Ramos (cell line): Measurements from ENCODE around the gene EFCAB12.

Source experiments
- in situ Hi-C: fragments of 300-500 bp; cut with MboI; formaldehyde crosslinking; loops from one replicate; pipeline ENCODE4 v1.14.3; 2022; ENCODE audit warnings: low sequenced_read_pairs; ENCODE audit not compliant: unreplicated experiment

EFCAB12 gene

GRCh38 chr3:129428376-129429079, at the start of gene EFCAB12:
TSS of gene EFCAB12 (minus strand) at chr3:129428636. CDS start at chr3:129428488, 148 bp downstream.
- in situ Hi-C loops = no loop called here

GRCh38 chr3:129476586-129476985, 48.1 kb upstream of the EFCAB12 start:
- in situ Hi-C loops = no loop called here

GRCh38 chr3:129475863-129476262, 47.4 kb upstream of the EFCAB12 start:
- in situ Hi-C loops = no loop called here

- in situ Hi-C loops = no loop called here
These were observed 46.8 kb upstream of the EFCAB12 start for GRCh38 chr3:129474984-129475804.

GRCh38 chr3:129473769-129474152, 45.3 kb upstream of the EFCAB12 start:
- in situ Hi-C loops = no loop called here

GRCh38 chr3:129473067-129473768, 44.8 kb upstream of the EFCAB12 start:
- in situ Hi-C loops = no loop called here

- in situ Hi-C loops = no loop called here
These were observed 42.4 kb upstream of the EFCAB12 start for GRCh38 chr3:129470861-129471260.

- in situ Hi-C loops = no loop called here
These were observed 40.6 kb upstream of the EFCAB12 start for GRCh38 chr3:129469026-129469425.

GRCh38 chr3:129467932-129468331, 39.5 kb upstream of the EFCAB12 start:
- in situ Hi-C loops = no loop called here

GRCh38 chr3:129463716-129464115, 35.3 kb upstream of the EFCAB12 start:
- in situ Hi-C loops = no loop called here

- in situ Hi-C loops = no loop called here
These were observed 34.7 kb upstream of the EFCAB12 start for GRCh38 chr3:129463094-129463493.

GRCh38 chr3:129462361-129462968, 34.0 kb upstream of the EFCAB12 start:
- in situ Hi-C loops = no loop called here

- in situ Hi-C loops = no loop called here
These were observed 33.2 kb upstream of the EFCAB12 start for GRCh38 chr3:129461461-129462146.

GRCh38 chr3:129461022-129461421, 32.6 kb upstream of the EFCAB12 start:
- in situ Hi-C loops = no loop called here

GRCh38 chr3:129460572-129460971, 32.1 kb upstream of the EFCAB12 start:
- in situ Hi-C loops = no loop called here

GRCh38 chr3:129460155-129460554, 31.7 kb upstream of the EFCAB12 start:
- in situ Hi-C loops = no loop called here

GRCh38 chr3:129453732-129454131, 25.3 kb upstream of the EFCAB12 start:
- in situ Hi-C loops = no loop called here

- in situ Hi-C loops = no loop called here
These were observed 21.1 kb upstream of the EFCAB12 start for GRCh38 chr3:129449279-129450115.
